Esophagus squamous epithelium (tissue), 5 donors: Measurements from ENCODE around the gene DENND1A. TPM values are rescaled to one million over a fixed set of nuclear protein-coding genes. Genes with fewer than 3 reads are reported as not detected.

Source experiments
- DNase-seq: peaks from one replicate; lab custom pipeline; 2025; lab: John Stamatoyannopoulos, UW
- H3K27ac ChIP-seq, 4 donors: fragments of 200-600 bp; sonication (generic); one replicate each; pipeline ENCODE4 v1.5.1; 2016 to 2019; ENCODE audit warnings: mild to moderate bottlenecking in 1 of 4
- H3K27me3 ChIP-seq, 4 donors: fragments of 200-600 bp; sonication (generic); 1 replicate in 3 of 4; 2 replicates in 1 of 4; pipeline versions ENCODE4 v1.5.1 to v1.6.0; 2017 to 2021; ENCODE audit warnings: antibody characterized with exemption in 1 of 4
- H3K36me3 ChIP-seq, 3 donors: fragments of 200-600 bp; sonication (generic); one replicate each; pipeline ENCODE4 v1.5.1; 2016 to 2019
- H3K4me1 ChIP-seq, 3 donors: fragments of 200-600 bp; sonication (generic); one replicate each; pipeline ENCODE4 v1.5.1; 2017 to 2019
- H3K4me3 ChIP-seq, 4 donors: fragments of 200-600 bp; sonication (generic); 1 replicate in 3 of 4; 2 replicates in 1 of 4; pipeline ENCODE4 v1.5.1; 2016 to 2019; ENCODE audit warnings: mild to moderate bottlenecking in 2 of 4, moderate library complexity in 1 of 4
- H3K9me3 ChIP-seq, 3 donors: fragments of 200-600 bp; sonication (generic); one replicate each; pipeline ENCODE4 v1.5.1; 2016 to 2019
- CTCF ChIP-seq, 6 experiments: fragments of 450-650 bp in 4 of 6; fragments of 200-600 bp in 2 of 6; sonication (generic) in 2 of 6; IDR thresholded peaks; one replicate each; pipeline ENCODE4 v1.5.1; 2016 to 2019; ENCODE audit warnings: antibody characterized with exemption in 6 of 6, mild to moderate bottlenecking in 4 of 6, moderate library complexity in 4 of 6
- POLR2A ChIP-seq, 4 donors: fragments of 450-650 bp; IDR thresholded peaks; one replicate each; pipeline ENCODE4 v1.6.1; 2017; ENCODE audit warnings: antibody characterized with exemption in 4 of 4, mild to moderate bottlenecking in 4 of 4, moderate library complexity in 3 of 4
- WGBS, 2 donors: methylation state at CpG; one replicate each; pipeline ENCODE4 v1.1.5; 2018; 5-methylcytosine and 5-hydroxymethylcytosine counted together
- intact Hi-C: fragments of 100-400 bp; cut with DNase I; formaldehyde crosslinking; loops from one replicate; pipeline ENCODE4 v1.15.0; 2022
- total RNA-seq, 4 donors: library from RNA; depleted of rRNA; stranded (reverse); fragments of >200 nt; gene quantifications; one replicate each; pipeline ENCODE4 v1.1.0, GENCODE V29; 2016
- donor health status: DM: yes; HTN: yes; CAD: no.

DENND1A gene
- total RNA-seq, 4 donors from 2014 or later: 5.3 to 16.0 (median 12.9) TPM

GRCh38 chr9:123933440-123934212 lies 3.7 kb upstream of the DENND1A start:
- intact Hi-C loops: no loop called here
- H3K4me1 ChIP-seq: peaks cover 2 to 16% (median 3%) of the 10 kb centered on the region in 3 donors
- no peak overlapping the region for H3K27ac ChIP-seq
- no peaks in the 10 kb centered on the region for H3K36me3 ChIP-seq
- H3K27me3 ChIP-seq: peaks cover 0 to 12% (median 0%) of the 10 kb centered on the region in 4 donors
- H3K9me3 ChIP-seq: peaks cover 0 to 7% (median 0%) of the 10 kb centered on the region in 3 donors
- H3K4me3 ChIP-seq: no peak overlapping the region
- no peak for TF ChIP-seq CTCF (IDR thresholded peaks at IDR 0.05)
- TF ChIP-seq POLR2A (IDR thresholded peaks at IDR 0.05): no peak
- 39 to 45% methylated on average over 5 of the region's 5 CpGs for WGBS, 2 donors
- DNase-seq: no peak

GRCh38 chr9:123929177-123929869 lies 603 bp downstream of the DENND1A start:
- Histone ChIP-seq H3K27me3 (no peaks in the 10 kb centered on the region), H3K4me3 (peak overlapping the region; percentile 68 to 85 (median 74)), H3K4me1 (peaks cover 10 to 29% (median 15%) of the 10 kb centered on the region in 3 donors), H3K36me3 (no peaks in the 10 kb centered on the region), H3K27ac (peak overlapping the region; percentile 70 to 84 (median 78)), H3K9me3 (no peaks in the 10 kb centered on the region)
- intact Hi-C loops: no loop called here
- no peak for TF ChIP-seq CTCF (IDR thresholded peaks at IDR 0.05)
- TF ChIP-seq POLR2A (IDR thresholded peaks at IDR 0.05): no peak
- WGBS, 2 donors: 3 to 10% methylated on average over 4 to 16 of the region's 50 CpGs
- DNase-seq: no peak

- peak overlapping the region in 3 of 4 donors; percentile 70 to 84 (median 78) for H3K27ac ChIP-seq
- no peaks in the 10 kb centered on the region for H3K9me3 ChIP-seq
- H3K4me3 ChIP-seq: peak overlapping the region; percentile 68 to 85 (median 74)
- no peaks in the 10 kb centered on the region for H3K36me3 ChIP-seq
- intact Hi-C loops: no loop called here
- H3K4me1 ChIP-seq: peaks cover 10 to 29% (median 15%) of the 10 kb centered on the region in 3 donors
- TF ChIP-seq CTCF (IDR thresholded peaks at IDR 0.05): no peak
- TF ChIP-seq POLR2A (IDR thresholded peaks at IDR 0.05): no peak
- no peak for DNase-seq
- H3K27me3 ChIP-seq: no peaks in the 10 kb centered on the region
- 39 to 48% methylated on average over 6 of the region's 6 CpGs for WGBS, 2 donors
Measured at GRCh38 chr9:123928533-123929176, 1.3 kb downstream of the DENND1A start.

GRCh38 chr9:123927625-123928532 lies 2.0 kb downstream of the DENND1A start:
- Histone ChIP-seq H3K4me1 (peaks cover 10 to 29% (median 15%) of the 10 kb centered on the region in 3 donors), H3K36me3 (no peaks in the 10 kb centered on the region), H3K27me3 (no peaks in the 10 kb centered on the region), H3K9me3 (no peaks in the 10 kb centered on the region), H3K4me3 (peak overlapping the region in 1 of 4 donors; percentile 85), H3K27ac (peak overlapping the region in 1 of 4 donors; percentile 1)
- intact Hi-C loops: no loop called here
- WGBS, 2 donors: 58 to 62% methylated on average over 5 of the region's 5 CpGs
- DNase-seq: no peak
- TF ChIP-seq POLR2A (IDR thresholded peaks at IDR 0.05) (no peak), CTCF (IDR thresholded peaks at IDR 0.05) (no peak)
